Heart left ventricle (tissue), 13 donors: ENCODE results near the gene UBE2E3.

Experiments used
- POLR2A ChIP-seq, 2 donors: fragments of 450-650 bp; IDR thresholded peaks; one replicate each; pipeline ENCODE4 v1.6.1; 2017; ENCODE audit warnings: antibody characterized with exemption in 2 of 2, mild to moderate bottlenecking in 2 of 2, moderate library complexity in 2 of 2
- TF ChIP-seq, protein P1 (sequence below), 12 donors: fragments of 200-600 bp; sonication (generic) in 4 of 12; IDR thresholded peaks; one replicate each; pipeline versions ENCODE4 v1.5.0 to v1.8.0; 2018 to 2022; ENCODE audit warnings: antibody characterized with exemption in 12 of 12, mild to moderate bottlenecking in 5 of 12
- donor health status: ischemic (EF 13 %, LVEDD 7.1; RV severe dilation, severe dysfunction).
- donor health status: DM: no; HTN: yes; CAD: no.
- donor health status: DM: no; HTN: no; CAD: no.
- donor health status: ischemic (EF 25% LVEDD 6.9; RV normal size, moderate dysfunction).
- donor health status: ischemic (EF 25% LVEDD 5.7; RV mildly dilated, moderate dysfunction).
- donor health status: ischemic (EF 35%, LVEDD 5.7; RV mildly dilated, moderate dysfunction).
- donor health status: nonischemic (EF 11% LVEDD 7.7; RV severe dilation, severe dysfunction).
- donor health status: DM: yes; HTN: yes; CAD: no.
- donor health status: PGD.
- donor health status: ischemic (EF 29% LVEDD 5.4; RV normal size, mild dysfunction).
- donor health status: nonischemic (EF 23%, LVEDD 6.1; RV moderate dilation, normal function).

DNA sequence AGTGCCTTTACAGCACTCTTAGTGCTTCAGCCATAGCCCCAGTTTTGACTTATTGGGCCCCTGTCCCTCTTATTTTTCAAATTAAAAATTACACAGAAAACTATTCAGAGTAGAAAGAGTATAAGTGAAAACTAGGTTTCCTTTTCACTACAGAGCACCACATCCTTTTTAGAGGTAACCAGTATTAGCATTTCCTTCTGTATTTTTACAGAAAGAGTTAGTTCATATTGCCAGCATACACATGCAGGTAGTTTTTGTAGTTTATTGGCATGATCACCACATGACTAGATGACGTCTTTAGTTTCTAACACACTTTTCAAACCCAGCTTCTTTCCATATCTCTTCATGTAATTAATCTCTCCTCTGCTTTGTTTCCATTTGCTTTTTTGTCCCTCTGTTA is 66.4 kb downstream of the UBE2E3 start:
- TF ChIP-seq, protein P1, sequence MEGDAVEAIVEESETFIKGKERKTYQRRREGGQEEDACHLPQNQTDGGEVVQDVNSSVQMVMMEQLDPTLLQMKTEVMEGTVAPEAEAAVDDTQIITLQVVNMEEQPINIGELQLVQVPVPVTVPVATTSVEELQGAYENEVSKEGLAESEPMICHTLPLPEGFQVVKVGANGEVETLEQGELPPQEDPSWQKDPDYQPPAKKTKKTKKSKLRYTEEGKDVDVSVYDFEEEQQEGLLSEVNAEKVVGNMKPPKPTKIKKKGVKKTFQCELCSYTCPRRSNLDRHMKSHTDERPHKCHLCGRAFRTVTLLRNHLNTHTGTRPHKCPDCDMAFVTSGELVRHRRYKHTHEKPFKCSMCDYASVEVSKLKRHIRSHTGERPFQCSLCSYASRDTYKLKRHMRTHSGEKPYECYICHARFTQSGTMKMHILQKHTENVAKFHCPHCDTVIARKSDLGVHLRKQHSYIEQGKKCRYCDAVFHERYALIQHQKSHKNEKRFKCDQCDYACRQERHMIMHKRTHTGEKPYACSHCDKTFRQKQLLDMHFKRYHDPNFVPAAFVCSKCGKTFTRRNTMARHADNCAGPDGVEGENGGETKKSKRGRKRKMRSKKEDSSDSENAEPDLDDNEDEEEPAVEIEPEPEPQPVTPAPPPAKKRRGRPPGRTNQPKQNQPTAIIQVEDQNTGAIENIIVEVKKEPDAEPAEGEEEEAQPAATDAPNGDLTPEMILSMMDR (IDR thresholded peaks at IDR 0.05): no peak
- TF ChIP-seq POLR2A (IDR thresholded peaks at IDR 0.05): no peak
